ENCODE measurements around the gene CADM1. TPM values are rescaled to one million over a fixed set of nuclear protein-coding genes. Genes with fewer than 3 reads are reported as not detected.

CADM1 gene
- total and polyA plus RNA-seq, 10 of the 15 experiments (the other 5 are each of a cell fraction or from before 2014, with no cell fraction given) = 0.03 to 0.48 (median 0.15) TPM; not detected in 3

DNA sequence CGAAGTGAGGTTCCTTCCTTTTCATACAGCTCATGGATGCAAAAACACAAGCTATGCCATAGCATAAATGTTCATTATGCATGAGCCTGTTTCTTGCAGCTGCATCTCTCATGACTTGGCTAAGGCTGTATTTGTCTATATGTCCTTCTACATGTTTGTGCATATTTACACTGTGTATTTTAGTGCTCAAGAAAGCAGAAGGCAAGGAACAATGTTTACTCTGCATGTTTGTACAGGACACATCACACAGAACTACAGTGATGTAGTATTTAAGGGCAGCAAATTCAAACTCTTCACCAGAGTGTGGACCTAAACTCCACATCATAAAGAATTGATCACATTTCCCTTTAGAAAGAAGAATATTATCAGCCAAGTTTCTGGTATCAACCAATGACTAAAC, 170.3 kb downstream of the CADM1 start (continued):
- TF ChIP-seq SUPT20H (IDR thresholded peaks at IDR 0.05; ENCODE audit: borderline replicate concordance, control insufficient read depth, low read depth, low read length) (no peak), MEF2A (IDR thresholded peaks at IDR 0.05; ENCODE audit: insufficient read depth, low read depth, low read length) (no peak), CREB1 (IDR thresholded peaks at IDR 0.05; ENCODE audit: low read depth) (no peak), EGR1 (IDR thresholded peaks at IDR 0.05; ENCODE audit: borderline replicate concordance in 1 of 2, low read depth in 2 of 2, low read length in 2 of 2) (no peak), RAD51 (IDR thresholded peaks at IDR 0.05) (no peak), SPI1 (IDR thresholded peaks at IDR 0.05; ENCODE audit: borderline replicate concordance, insufficient read depth, low read depth, low read length) (no peak), JUNB (IDR thresholded peaks at IDR 0.05) (no peak), DPF2 (IDR thresholded peaks at IDR 0.05) (no peak)
- TF ChIP-seq, protein P1, sequence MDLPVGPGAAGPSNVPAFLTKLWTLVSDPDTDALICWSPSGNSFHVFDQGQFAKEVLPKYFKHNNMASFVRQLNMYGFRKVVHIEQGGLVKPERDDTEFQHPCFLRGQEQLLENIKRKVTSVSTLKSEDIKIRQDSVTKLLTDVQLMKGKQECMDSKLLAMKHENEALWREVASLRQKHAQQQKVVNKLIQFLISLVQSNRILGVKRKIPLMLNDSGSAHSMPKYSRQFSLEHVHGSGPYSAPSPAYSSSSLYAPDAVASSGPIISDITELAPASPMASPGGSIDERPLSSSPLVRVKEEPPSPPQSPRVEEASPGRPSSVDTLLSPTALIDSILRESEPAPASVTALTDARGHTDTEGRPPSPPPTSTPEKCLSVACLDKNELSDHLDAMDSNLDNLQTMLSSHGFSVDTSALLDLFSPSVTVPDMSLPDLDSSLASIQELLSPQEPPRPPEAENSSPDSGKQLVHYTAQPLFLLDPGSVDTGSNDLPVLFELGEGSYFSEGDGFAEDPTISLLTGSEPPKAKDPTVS (IDR thresholded peaks at IDR 0.05; ENCODE audit: low read depth, low read length) = no peak

DNA sequence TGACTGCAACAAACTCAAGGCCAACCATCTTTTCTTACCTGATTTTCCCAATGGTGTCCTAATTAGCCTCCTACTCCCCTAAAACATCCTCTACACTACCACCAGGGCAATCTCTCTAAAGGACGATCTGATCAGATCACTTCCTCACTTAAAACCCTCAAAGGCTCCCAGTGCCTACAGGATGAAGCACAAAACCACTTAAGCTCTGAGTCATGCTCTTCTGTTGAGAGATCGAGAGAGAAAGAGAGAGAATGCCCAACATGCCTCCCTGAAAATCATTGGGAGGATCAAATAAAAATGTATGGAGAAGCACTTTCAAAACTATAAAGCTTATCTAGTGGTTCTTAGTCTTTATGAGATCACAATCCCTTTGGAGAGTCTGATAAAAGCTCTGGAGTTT, 171.1 kb downstream of the CADM1 start:
- no peak overlapping the region for H3K9ac ChIP-seq (ENCODE audit: control insufficient read depth, insufficient read depth, low read length)
- H3K79me2 ChIP-seq (ENCODE audit: control insufficient read depth, insufficient read depth, low read length) = no peaks in the 10 kb centered on the region
- no peak for FAIRE-seq
- intact Hi-C loops (cut with micrococcal nuclease; ENCODE audit: unreplicated experiment) = loop anchor here (10.0 kb wide), 1 partner anchor 342 kb away; no protein-coding TSS in a partner anchor
- H3K27ac ChIP-seq (ENCODE audit: control insufficient read depth, insufficient read depth) = no peak overlapping the region
- H3K4me2 ChIP-seq (ENCODE audit: control insufficient read depth, insufficient read depth) = no peak overlapping the region
- BruUV-seq (replicated peaks) = no TSS peak
- POLR2A ChIA-PET = no interaction called here
- no peaks in the 10 kb centered on the region for H3K9me3 ChIP-seq (replicated peaks; ENCODE audit: control insufficient read depth, insufficient read depth, low read length)
- no peaks in the 10 kb centered on the region for H3K36me3 ChIP-seq (ENCODE audit: control insufficient read depth in 2 of 2, insufficient read depth in 2 of 2, low read length in 1 of 2)
- no peak for DNase-seq (ENCODE audit: low read depth, low spot score)
- CTCF ChIA-PET = interaction anchor here (0.7 to 2.5 kb wide), 5 partner anchors 8 to 951 kb away, joined by 3 to 11 read pairs (median 4); no protein-coding TSS in a partner anchor
- peaks cover 0 to 1% of the 10 kb centered on the region in 2 experiments; a peak in 3 of 4 replicates for H3K27me3 ChIP-seq (replicated peaks in 1 of 2; ENCODE audit: control insufficient read depth in 2 of 2, insufficient read depth in 2 of 2, low read length in 1 of 2)
- in situ Hi-C loops (cut with MboI) = loop anchor here (5.0 to 10.0 kb wide), 3 partner anchors 582 to 1362 kb away; no protein-coding TSS in a partner anchor
- SMC1A ChIA-PET (ENCODE audit: uncharacterized antibody, unreplicated experiment) = interaction anchor here (0.8 to 2.6 kb wide), 4 partner anchors 8 to 884 kb away, joined by 3 to 9 read pairs (median 4); no protein-coding TSS in a partner anchor
- no peak overlapping the region for H3K4me3 ChIP-seq
- no peak overlapping the region for H2AFZ ChIP-seq (ENCODE audit: control insufficient read depth, low read depth, low read length)
- ATAC-seq = no peak
- RAD21 ChIA-PET (ENCODE audit: unreplicated experiment) = interaction anchor here (1.0 to 1.2 kb wide), 2 partner anchors 745 to 945 kb away, joined by 4 read pairs; no protein-coding TSS in a partner anchor
- 0% methylated on average over 2 of the region's 2 CpGs for WGBS (ENCODE audit: insufficient coverage, insufficient replicate concordance, low lambda C conversion rate, missing lambda C conversion rate)
- H4K20me1 ChIP-seq (ENCODE audit: control insufficient read depth, insufficient read depth) = no peaks in the 10 kb centered on the region
- H3K4me1 ChIP-seq (ENCODE audit: control insufficient read depth, insufficient read depth, low read length) = no peaks in the 10 kb centered on the region
- TF ChIP-seq SMAD5 (IDR thresholded peaks at IDR 0.05; ENCODE audit: low read depth) (no peak), HDGF (IDR thresholded peaks at IDR 0.05) (no peak), MTA2 (IDR thresholded peaks at IDR 0.05; ENCODE audit: low read depth) (no peak), MYC (IDR thresholded peaks at IDR 0.05; ENCODE audit: insufficient read depth, insufficient read length, insufficient replicate concordance, low read length, severe bottlenecking) (no peak), MXI1 (IDR thresholded peaks at IDR 0.05; ENCODE audit: low read depth, low read length) (no peak)
- TF ChIP-seq, protein P2, sequence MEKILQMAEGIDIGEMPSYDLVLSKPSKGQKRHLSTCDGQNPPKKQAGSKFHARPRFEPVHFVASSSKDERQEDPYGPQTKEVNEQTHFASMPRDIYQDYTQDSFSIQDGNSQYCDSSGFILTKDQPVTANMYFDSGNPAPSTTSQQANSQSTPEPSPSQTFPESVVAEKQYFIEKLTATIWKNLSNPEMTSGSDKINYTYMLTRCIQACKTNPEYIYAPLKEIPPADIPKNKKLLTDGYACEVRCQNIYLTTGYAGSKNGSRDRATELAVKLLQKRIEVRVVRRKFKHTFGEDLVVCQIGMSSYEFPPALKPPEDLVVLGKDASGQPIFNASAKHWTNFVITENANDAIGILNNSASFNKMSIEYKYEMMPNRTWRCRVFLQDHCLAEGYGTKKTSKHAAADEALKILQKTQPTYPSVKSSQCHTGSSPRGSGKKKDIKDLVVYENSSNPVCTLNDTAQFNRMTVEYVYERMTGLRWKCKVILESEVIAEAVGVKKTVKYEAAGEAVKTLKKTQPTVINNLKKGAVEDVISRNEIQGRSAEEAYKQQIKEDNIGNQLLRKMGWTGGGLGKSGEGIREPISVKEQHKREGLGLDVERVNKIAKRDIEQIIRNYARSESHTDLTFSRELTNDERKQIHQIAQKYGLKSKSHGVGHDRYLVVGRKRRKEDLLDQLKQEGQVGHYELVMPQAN (conservative IDR thresholded peaks at IDR 0.05) = no peak
- TF ChIP-seq, protein P3, sequence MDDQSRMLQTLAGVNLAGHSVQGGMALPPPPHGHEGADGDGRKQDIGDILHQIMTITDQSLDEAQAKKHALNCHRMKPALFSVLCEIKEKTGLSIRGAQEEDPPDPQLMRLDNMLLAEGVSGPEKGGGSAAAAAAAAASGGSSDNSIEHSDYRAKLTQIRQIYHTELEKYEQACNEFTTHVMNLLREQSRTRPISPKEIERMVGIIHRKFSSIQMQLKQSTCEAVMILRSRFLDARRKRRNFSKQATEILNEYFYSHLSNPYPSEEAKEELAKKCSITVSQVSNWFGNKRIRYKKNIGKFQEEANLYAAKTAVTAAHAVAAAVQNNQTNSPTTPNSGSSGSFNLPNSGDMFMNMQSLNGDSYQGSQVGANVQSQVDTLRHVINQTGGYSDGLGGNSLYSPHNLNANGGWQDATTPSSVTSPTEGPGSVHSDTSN (IDR thresholded peaks at IDR 0.05; ENCODE audit: insufficient replicate concordance, low read depth, low read length) = no peak
